ENCODE results near the gene YWHAH. TPM values are rescaled to one million over a fixed set of nuclear protein-coding genes. Genes with fewer than 3 reads are reported as not detected.

The YWHAH gene
- total RNA-seq, 1 donor, result 146 TPM

DNA sequence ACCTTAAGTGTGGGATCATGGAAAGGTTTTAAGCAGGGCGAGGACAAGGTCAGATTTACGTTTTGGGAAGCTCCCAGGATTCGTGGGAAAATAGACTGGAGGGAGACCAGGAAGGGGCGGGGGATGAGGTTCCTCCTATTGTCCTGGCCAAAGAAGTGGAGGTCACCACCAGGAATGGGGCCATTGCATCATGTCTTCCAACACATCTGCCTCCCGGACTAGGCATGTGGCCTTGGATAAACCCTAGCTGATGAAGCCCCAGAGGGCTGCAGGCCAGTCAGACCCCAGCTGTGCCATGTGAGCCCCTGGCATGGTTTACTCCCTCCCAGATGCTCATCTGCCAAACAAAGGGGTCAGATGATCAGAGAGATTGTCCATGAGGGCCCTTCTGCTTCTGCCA is 11.5 kb upstream of the YWHAH start:
- H3K27ac ChIP-seq (ENCODE audit: low read depth, low read length), result no peak overlapping the region
- H3K27me3 ChIP-seq (ENCODE audit: insufficient read depth, low read length), result peaks cover 8% of the 10 kb centered on the region
- no peaks in the 10 kb centered on the region for H3K36me3 ChIP-seq (ENCODE audit: insufficient read depth, low read length)
- H3K79me2 ChIP-seq (ENCODE audit: insufficient read depth, low read length), result no peaks in the 10 kb centered on the region
- H3K4me2 ChIP-seq (ENCODE audit: insufficient read depth, low read length), result no peak overlapping the region
- H2AFZ ChIP-seq (ENCODE audit: low read length), result no peak overlapping the region
- no peaks in the 10 kb centered on the region for H4K20me1 ChIP-seq (ENCODE audit: insufficient read depth, low read length)
- no peaks in the 10 kb centered on the region for H3K4me1 ChIP-seq (ENCODE audit: insufficient read depth, low read length)
- no peak for DNase-seq (ENCODE audit: insufficient read length, low spot score, missing footprints)
- no peaks in the 10 kb centered on the region for H3K9me3 ChIP-seq (ENCODE audit: low read depth, low read length)
- no peak for TF ChIP-seq CTCF (IDR thresholded peaks at IDR 0.05; ENCODE audit: extremely low read depth, low read depth, low read length)
- no peak overlapping the region for H3K4me3 ChIP-seq (ENCODE audit: insufficient read depth, low read length)

DNA sequence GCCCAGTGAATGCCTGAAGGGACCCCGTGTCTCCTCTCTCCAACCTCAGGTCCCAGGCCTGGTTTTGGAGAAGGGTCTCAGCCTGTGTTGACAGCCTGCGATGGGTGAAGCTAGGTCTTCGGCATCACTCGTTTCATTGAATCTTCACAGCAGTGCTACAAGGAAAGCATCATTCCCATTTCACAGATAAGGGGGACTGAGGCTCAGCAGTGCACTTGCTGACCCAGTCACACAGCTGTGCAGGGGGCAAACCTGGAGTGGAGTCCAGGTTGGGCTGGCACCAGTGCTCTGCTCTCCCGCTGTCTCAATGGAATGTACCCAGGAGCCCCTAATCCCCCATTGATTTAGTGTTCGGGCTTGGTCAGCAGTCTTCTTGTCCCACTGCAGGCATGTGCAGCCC is 10.9 kb upstream of the YWHAH start:
- Histone ChIP-seq H3K4me1 (ENCODE audit: insufficient read depth, low read length) (no peaks in the 10 kb centered on the region), H4K20me1 (ENCODE audit: insufficient read depth, low read length) (no peaks in the 10 kb centered on the region), H3K27ac (ENCODE audit: low read depth, low read length) (no peak overlapping the region), H3K4me2 (ENCODE audit: insufficient read depth, low read length) (no peak overlapping the region), H3K79me2 (ENCODE audit: insufficient read depth, low read length) (no peaks in the 10 kb centered on the region), H3K9me3 (ENCODE audit: low read depth, low read length) (no peaks in the 10 kb centered on the region), H3K4me3 (ENCODE audit: insufficient read depth, low read length) (no peak overlapping the region), H3K36me3 (ENCODE audit: insufficient read depth, low read length) (no peaks in the 10 kb centered on the region), H2AFZ (ENCODE audit: low read length) (no peak overlapping the region), H3K27me3 (ENCODE audit: insufficient read depth, low read length) (peaks cover 5% of the 10 kb centered on the region)
- TF ChIP-seq CTCF (IDR thresholded peaks at IDR 0.05; ENCODE audit: extremely low read depth, low read depth, low read length), result no peak
- DNase-seq (ENCODE audit: insufficient read length, low spot score, missing footprints), result no peak

- Histone ChIP-seq H3K4me3 (ENCODE audit: insufficient read depth, low read length) (no peak overlapping the region), H3K9me3 (ENCODE audit: low read depth, low read length) (no peaks in the 10 kb centered on the region), H3K36me3 (ENCODE audit: insufficient read depth, low read length) (no peaks in the 10 kb centered on the region), H3K4me1 (ENCODE audit: insufficient read depth, low read length) (no peaks in the 10 kb centered on the region), H3K4me2 (ENCODE audit: insufficient read depth, low read length) (no peak overlapping the region), H3K79me2 (ENCODE audit: insufficient read depth, low read length) (no peaks in the 10 kb centered on the region), H3K27ac (ENCODE audit: low read depth, low read length) (no peak overlapping the region), H4K20me1 (ENCODE audit: insufficient read depth, low read length) (no peaks in the 10 kb centered on the region), H2AFZ (ENCODE audit: low read length) (no peak overlapping the region), H3K27me3 (ENCODE audit: insufficient read depth, low read length) (peaks cover 7% of the 10 kb centered on the region)
- no peak for TF ChIP-seq CTCF (IDR thresholded peaks at IDR 0.05; ENCODE audit: extremely low read depth, low read depth, low read length)
- no peak for DNase-seq (ENCODE audit: insufficient read length, low spot score, missing footprints)
These were observed 10.4 kb upstream of the YWHAH start for GRCh38 chr22:31933816-31934482.

GRCh38 chr22:31935961-31936635 is 8.2 kb upstream of the YWHAH start:
- Histone ChIP-seq H2AFZ (ENCODE audit: low read length) (no peak overlapping the region), H3K4me1 (ENCODE audit: insufficient read depth, low read length) (no peaks in the 10 kb centered on the region)

More at GRCh38 chr22:31935961-31936635, 8.2 kb upstream of the YWHAH start:
- DNase-seq (ENCODE audit: insufficient read length, low spot score, missing footprints), result no peak
- no peak overlapping the region for H3K27ac ChIP-seq (ENCODE audit: low read depth, low read length)
- no peaks in the 10 kb centered on the region for H4K20me1 ChIP-seq (ENCODE audit: insufficient read depth, low read length)
- H3K9me3 ChIP-seq (ENCODE audit: low read depth, low read length), result no peaks in the 10 kb centered on the region
- no peaks in the 10 kb centered on the region for H3K79me2 ChIP-seq (ENCODE audit: insufficient read depth, low read length)
- TF ChIP-seq CTCF (IDR thresholded peaks at IDR 0.05; ENCODE audit: extremely low read depth, low read depth, low read length), result no peak
- H3K4me2 ChIP-seq (ENCODE audit: insufficient read depth, low read length), result no peak overlapping the region
- no peak overlapping the region for H3K4me3 ChIP-seq (ENCODE audit: insufficient read depth, low read length)
- no peaks in the 10 kb centered on the region for H3K36me3 ChIP-seq (ENCODE audit: insufficient read depth, low read length)
- H3K27me3 ChIP-seq (ENCODE audit: insufficient read depth, low read length), result peaks cover 7% of the 10 kb centered on the region

Data from osteoblast (primary cell).